Measurements from ENCODE around the gene COBLL1.

COBLL1 gene

DNA sequence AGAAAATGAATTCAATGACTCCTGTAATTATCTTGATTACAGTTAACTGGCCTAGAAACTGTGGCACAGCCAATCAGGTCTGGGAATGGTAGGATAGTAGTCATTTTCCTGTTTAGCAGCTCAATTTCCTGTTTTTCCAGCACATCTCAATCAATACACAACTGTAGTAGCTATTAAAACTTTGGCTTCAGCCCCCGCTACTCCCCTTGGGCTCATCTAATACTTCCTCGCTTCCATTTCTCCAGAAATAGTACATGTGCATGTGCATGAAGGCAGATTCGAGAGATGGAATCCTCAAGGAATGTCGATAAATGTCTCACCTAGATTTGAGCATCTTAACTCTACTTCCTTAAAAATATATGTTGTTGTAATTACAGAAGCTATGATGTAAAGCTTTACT is 9.7 kb downstream of the COBLL1 start:
- no peak for DNase-seq (ENCODE audit: low read depth)
- no peak overlapping the region for H3K4me3 ChIP-seq (ENCODE audit: low read depth, low read length)
- TF ChIP-seq, protein P1, sequence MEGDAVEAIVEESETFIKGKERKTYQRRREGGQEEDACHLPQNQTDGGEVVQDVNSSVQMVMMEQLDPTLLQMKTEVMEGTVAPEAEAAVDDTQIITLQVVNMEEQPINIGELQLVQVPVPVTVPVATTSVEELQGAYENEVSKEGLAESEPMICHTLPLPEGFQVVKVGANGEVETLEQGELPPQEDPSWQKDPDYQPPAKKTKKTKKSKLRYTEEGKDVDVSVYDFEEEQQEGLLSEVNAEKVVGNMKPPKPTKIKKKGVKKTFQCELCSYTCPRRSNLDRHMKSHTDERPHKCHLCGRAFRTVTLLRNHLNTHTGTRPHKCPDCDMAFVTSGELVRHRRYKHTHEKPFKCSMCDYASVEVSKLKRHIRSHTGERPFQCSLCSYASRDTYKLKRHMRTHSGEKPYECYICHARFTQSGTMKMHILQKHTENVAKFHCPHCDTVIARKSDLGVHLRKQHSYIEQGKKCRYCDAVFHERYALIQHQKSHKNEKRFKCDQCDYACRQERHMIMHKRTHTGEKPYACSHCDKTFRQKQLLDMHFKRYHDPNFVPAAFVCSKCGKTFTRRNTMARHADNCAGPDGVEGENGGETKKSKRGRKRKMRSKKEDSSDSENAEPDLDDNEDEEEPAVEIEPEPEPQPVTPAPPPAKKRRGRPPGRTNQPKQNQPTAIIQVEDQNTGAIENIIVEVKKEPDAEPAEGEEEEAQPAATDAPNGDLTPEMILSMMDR (IDR thresholded peaks at IDR 0.05; ENCODE audit: low read depth, low read length) = no peak
- TF ChIP-seq MYC (IDR thresholded peaks at IDR 0.05; ENCODE audit: low read depth, low read length) = no peak
- TF ChIP-seq, protein P2, sequence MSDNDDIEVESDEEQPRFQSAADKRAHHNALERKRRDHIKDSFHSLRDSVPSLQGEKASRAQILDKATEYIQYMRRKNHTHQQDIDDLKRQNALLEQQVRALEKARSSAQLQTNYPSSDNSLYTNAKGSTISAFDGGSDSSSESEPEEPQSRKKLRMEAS (IDR thresholded peaks at IDR 0.05; ENCODE audit: low read depth, low read length) = no peak
- TF ChIP-seq POLR2A (IDR thresholded peaks at IDR 0.05; ENCODE audit: extremely low read depth, insufficient read length) = no peak

DNA sequence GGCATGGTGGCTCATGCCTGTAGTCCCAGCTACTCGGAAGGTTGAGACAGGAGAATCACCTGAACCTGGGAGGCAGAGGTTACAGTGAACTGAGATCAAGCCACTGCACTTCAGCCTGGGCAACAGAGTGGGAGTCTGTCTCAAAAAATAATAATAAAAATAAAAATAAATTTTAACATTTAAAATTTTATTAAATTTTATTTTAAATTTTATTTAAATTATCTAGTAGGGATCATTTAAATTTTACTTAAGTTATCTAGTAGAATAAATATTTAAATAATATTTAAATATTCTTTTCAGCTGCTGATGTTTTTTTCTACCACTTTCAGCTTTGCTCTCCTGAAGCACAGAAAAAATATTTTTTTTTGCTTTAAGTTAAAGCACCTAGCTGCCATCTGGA is 10.4 kb downstream of the COBLL1 start:
- no peak for DNase-seq (ENCODE audit: low read depth)
- no peak overlapping the region for H3K4me3 ChIP-seq (ENCODE audit: low read depth, low read length)
- no peak for TF ChIP-seq POLR2A (IDR thresholded peaks at IDR 0.05; ENCODE audit: extremely low read depth, insufficient read length)
- TF ChIP-seq, protein P1 (IDR thresholded peaks at IDR 0.05; ENCODE audit: low read depth, low read length) = no peak
- no peak for TF ChIP-seq MYC (IDR thresholded peaks at IDR 0.05; ENCODE audit: low read depth, low read length)
- TF ChIP-seq, protein P2 (IDR thresholded peaks at IDR 0.05; ENCODE audit: low read depth, low read length) = no peak

DNA sequence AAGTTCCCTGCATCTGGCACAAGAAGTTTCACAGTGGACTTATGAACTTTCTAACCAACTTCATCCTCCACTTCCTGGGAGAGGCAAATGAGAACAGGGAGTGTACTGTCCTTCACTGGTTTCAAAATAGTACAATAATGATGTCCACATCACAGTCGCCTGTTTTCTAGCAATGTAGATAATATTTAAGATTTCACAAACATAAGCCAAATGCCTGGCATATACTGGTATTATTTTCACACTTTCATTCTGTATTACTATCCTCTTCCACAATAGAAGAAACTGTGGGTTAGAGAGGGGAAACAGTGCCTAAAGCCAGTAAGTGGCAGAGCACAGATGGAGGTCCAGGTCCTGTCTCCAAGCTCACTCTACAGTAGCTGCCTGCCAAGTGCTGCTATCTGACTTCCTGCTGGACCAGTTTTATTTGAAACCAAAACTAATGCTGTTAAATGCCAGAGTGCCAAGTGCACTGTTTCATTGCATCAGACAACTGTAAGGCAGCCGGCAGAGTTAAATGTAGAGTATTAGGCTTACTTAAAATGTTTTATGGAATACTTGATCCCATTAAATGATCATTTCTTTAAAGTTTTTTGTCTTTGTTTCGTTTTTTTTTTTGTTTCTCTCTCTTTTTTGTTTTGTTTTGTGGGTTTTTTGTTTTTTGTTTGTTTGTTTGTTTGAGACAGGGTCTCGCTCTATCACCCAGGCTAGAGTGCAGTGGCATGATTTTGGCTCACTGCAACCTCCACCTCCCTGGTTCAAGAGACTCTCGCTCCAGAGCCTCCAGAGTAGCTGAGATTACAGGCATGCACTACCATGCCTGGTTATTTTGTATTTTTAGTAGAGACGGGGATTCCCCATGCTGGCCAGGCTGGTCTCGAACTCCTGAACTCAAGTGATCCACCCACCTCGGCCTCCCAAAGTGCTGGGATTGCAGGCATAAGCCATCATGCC is 15.1 kb downstream of the COBLL1 start:
- DNase-seq (ENCODE audit: low read depth) = no peak
- TF ChIP-seq MYC (IDR thresholded peaks at IDR 0.05; ENCODE audit: low read depth, low read length) (no peak), POLR2A (IDR thresholded peaks at IDR 0.05; ENCODE audit: extremely low read depth, insufficient read length) (no peak)
- TF ChIP-seq, protein P2 (IDR thresholded peaks at IDR 0.05; ENCODE audit: low read depth, low read length) = no peak
- TF ChIP-seq, protein P1 (IDR thresholded peaks at IDR 0.05; ENCODE audit: low read depth, low read length) = no peak
- no peak overlapping the region for H3K4me3 ChIP-seq (ENCODE audit: low read depth, low read length)

DNA sequence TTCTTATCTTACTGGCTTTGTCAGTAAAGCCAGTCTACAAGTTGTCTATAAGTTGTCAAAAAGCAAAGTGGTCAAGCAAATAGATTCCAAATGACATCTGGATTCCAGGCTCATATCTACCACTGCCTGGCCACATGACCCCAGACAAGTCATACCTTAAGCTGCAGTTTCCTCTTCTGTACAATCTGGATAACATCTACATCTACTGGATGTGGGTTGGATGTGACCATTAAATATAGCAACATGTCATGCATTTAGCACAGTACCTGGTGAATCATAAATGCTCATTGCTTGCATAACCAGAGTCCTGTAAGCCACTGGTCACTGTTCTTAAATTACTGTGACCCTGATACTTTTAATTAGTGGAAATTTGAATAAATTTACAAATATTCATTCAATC is 16.8 kb downstream of the COBLL1 start:
- TF ChIP-seq, protein P2 (IDR thresholded peaks at IDR 0.05; ENCODE audit: low read depth, low read length) = no peak
- no peak for TF ChIP-seq MYC (IDR thresholded peaks at IDR 0.05; ENCODE audit: low read depth, low read length)
- TF ChIP-seq, protein P1 (IDR thresholded peaks at IDR 0.05; ENCODE audit: low read depth, low read length) = no peak
- no peak for TF ChIP-seq POLR2A (IDR thresholded peaks at IDR 0.05; ENCODE audit: extremely low read depth, insufficient read length)
- no peak overlapping the region for H3K4me3 ChIP-seq (ENCODE audit: low read depth, low read length)
- DNase-seq (ENCODE audit: low read depth) = no peak

DNA sequence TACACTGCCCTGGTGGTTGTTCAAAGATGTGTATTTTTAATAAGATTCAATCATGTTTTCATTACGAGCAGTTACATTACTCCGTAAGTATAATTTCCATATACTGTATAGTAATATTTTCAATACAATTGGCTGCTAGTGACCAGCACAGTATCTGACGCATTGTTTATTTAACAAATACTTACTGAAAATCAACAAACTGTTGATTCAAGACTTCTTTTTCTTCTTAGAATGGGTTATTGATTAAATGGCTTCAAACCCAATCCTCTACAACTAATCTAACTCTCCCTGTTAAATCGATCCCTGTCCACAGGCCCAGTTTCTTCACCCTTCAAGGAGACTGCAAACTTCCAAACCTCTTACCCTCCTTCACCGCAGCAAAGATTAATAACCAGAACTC is 18.5 kb downstream of the COBLL1 start:
- TF ChIP-seq POLR2A (IDR thresholded peaks at IDR 0.05; ENCODE audit: extremely low read depth, insufficient read length) (no peak), MYC (IDR thresholded peaks at IDR 0.05; ENCODE audit: low read depth, low read length) (no peak)
- TF ChIP-seq, protein P1 (IDR thresholded peaks at IDR 0.05; ENCODE audit: low read depth, low read length) = no peak
- TF ChIP-seq, protein P2 (IDR thresholded peaks at IDR 0.05; ENCODE audit: low read depth, low read length) = no peak
- H3K4me3 ChIP-seq (ENCODE audit: low read depth, low read length) = no peak overlapping the region
- DNase-seq (ENCODE audit: low read depth) = no peak
